ENCODE results near the gene MAPK12. TPM values are rescaled to one million over a fixed set of nuclear protein-coding genes. Genes with fewer than 3 reads are reported as not detected.

The MAPK12 gene
- total RNA-seq, 4 donors from 2014 or later: 10.1 to 18.4 (median 14.0) TPM

DNA sequence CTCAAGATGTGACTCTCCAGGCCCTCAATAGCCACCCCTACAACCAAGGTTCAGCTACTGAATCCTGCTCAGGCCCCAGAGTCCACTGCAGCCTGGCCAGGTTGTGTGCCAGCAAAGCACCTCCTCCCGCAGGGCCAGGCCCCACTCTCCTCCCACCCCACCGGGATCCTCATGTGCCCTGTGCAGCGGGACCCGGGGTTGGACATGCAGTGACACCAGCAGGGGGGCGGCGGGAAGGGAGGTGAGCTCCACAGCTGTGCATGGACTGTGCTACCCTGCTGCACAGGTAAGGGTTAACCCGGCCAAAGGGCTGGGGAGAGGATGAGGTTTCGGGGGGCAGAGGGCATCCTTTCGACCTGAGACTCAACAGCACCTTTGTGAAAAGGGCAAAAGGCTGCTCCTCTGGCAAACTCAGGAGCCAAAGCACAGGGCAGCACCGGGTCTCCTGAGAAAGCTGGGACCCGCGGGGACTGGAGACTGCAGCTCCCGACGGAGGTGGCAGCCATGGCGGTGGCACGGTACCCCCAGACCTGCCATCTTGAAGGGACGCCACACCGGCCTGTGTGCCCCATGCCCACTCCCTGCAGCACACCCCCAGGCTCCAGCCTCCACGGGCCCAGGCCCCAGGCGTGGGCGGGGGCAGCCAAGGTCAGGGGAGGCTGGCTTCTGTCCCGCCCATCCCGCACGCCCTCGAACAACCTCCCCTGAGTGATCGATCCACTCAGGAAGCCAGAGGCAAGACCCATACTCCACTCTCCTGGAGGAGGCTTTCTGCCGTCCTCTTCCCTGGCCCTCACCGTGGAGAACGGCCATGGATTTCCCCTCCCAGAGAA lies 35.4 kb upstream of the MAPK12 start:
- H3K4me3 ChIP-seq: no peak overlapping the region
- WGBS, 2 donors (ENCODE audit: low coverage in 1 of 2): 49 to 53% methylated on average over 4 to 8 of the region's 29 CpGs
- H3K27ac ChIP-seq: peak overlapping the region in 3 of 4 donors; percentile 39 to 90 (median 65)
- ATAC-seq: no peak
- no peaks in the 10 kb centered on the region for H3K9me3 ChIP-seq
- TF ChIP-seq, protein P1, sequence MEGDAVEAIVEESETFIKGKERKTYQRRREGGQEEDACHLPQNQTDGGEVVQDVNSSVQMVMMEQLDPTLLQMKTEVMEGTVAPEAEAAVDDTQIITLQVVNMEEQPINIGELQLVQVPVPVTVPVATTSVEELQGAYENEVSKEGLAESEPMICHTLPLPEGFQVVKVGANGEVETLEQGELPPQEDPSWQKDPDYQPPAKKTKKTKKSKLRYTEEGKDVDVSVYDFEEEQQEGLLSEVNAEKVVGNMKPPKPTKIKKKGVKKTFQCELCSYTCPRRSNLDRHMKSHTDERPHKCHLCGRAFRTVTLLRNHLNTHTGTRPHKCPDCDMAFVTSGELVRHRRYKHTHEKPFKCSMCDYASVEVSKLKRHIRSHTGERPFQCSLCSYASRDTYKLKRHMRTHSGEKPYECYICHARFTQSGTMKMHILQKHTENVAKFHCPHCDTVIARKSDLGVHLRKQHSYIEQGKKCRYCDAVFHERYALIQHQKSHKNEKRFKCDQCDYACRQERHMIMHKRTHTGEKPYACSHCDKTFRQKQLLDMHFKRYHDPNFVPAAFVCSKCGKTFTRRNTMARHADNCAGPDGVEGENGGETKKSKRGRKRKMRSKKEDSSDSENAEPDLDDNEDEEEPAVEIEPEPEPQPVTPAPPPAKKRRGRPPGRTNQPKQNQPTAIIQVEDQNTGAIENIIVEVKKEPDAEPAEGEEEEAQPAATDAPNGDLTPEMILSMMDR (IDR thresholded peaks at IDR 0.05): no peak
- TF ChIP-seq POLR2AphosphoS5 (IDR thresholded peaks at IDR 0.05) (no peak), POLR2A (IDR thresholded peaks at IDR 0.05) (no peak), EP300 (IDR thresholded peaks at IDR 0.05) (no peak)
- H3K4me1 ChIP-seq: peaks cover 0 to 100% (median 69%) of the 10 kb centered on the region in 3 donors
- no peaks in the 10 kb centered on the region for H3K36me3 ChIP-seq
- H3K27me3 ChIP-seq: no peaks in the 10 kb centered on the region

DNA sequence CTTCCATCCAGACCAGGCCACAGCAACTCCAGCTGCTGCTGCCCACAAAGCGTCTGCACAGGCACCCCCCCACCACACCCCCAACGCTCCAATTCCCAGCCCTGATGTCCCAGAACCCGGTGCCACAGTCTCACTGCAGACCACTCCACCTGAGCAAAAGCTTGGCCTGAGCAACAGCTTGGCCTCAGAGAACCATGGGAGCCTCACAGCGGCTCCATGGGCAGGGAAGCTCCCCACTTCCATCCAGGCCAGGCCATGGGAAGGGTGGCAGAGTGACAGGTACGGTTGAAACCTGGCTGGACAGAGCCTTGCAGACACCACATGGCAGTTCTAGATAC lies 32.8 kb upstream of the MAPK12 start:
- Histone ChIP-seq H3K27me3 (no peaks in the 10 kb centered on the region), H3K36me3 (peaks cover 0 to 23% of the 10 kb centered on the region in 2 donors), H3K4me1 (peaks cover 0 to 89% (median 43%) of the 10 kb centered on the region in 3 donors), H3K27ac (peak overlapping the region; percentile 80 to 91 (median 89)), H3K4me3 (peak overlapping the region in 1 of 2 donors; percentile 44), H3K9me3 (no peaks in the 10 kb centered on the region)
- WGBS, 2 donors (ENCODE audit: low coverage in 1 of 2): no CpG with 5 or more reads among the region's 5 CpGs
- no peak for ATAC-seq
- TF ChIP-seq, protein P1 (IDR thresholded peaks at IDR 0.05): no peak
- TF ChIP-seq EP300 (IDR thresholded peaks at IDR 0.05): no peak
- no peak for TF ChIP-seq POLR2A (IDR thresholded peaks at IDR 0.05)
- TF ChIP-seq POLR2AphosphoS5 (IDR thresholded peaks at IDR 0.05): no peak

DNA sequence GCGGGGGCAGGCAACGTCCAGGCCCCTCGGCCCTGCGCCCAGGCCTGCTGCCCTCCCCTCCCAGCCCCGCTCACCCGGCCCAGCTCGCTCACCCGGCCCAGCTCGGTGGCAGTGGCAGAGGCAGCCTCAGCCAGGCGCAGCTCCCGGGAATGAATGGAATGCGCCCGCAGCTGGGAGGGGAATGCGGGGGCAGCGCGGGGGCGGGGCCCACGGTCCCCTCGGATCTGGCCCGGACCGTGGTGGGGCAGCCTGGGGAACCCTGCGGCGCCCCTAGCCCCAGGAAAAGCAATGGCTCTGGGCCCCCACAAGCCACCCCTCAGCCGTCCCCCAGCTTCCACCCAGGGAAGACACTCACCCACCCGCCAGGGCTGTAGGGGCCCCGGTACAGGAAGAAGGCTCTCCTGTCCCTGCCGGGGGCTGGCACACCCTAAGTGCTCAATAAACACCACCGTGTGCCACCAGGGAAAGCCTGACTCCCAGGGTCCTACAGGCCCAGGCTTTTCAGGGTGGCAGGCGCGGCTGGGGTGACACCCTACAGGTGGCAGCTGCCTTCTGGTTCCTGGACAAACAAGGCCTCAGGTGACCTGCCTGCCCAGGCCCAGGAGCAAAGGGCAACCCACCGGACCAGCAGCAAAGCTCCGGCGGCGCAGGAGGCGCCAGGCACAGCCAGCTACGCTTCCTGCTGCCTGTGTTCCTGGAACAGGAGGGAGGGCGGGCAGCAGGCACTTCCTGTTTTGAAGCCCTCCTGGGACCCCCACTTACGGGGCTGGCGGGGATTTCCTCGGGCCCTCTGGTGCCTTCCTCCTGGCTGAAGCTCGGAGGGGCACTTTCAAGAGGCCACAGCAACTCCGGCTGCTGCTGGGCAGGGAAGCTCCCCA lies 32.2 kb upstream of the MAPK12 start:
- H3K9me3 ChIP-seq: no peaks in the 10 kb centered on the region
- H3K4me1 ChIP-seq: peaks cover 0 to 87% (median 37%) of the 10 kb centered on the region in 3 donors
- peak overlapping the region; percentile 5 to 44 for H3K4me3 ChIP-seq
- peak; percentile 90 for ATAC-seq
- no peaks in the 10 kb centered on the region for H3K27me3 ChIP-seq
- H3K27ac ChIP-seq: peak overlapping the region; percentile 80 to 91 (median 89)
- no peak for TF ChIP-seq EP300 (IDR thresholded peaks at IDR 0.05)
- TF ChIP-seq, protein P1 (IDR thresholded peaks at IDR 0.05): peak in 1 of 4 experiments; percentile 5
- TF ChIP-seq POLR2A (IDR thresholded peaks at IDR 0.05): peak in 1 of 2 donors; percentile 14
- TF ChIP-seq POLR2AphosphoS5 (IDR thresholded peaks at IDR 0.05): peak; percentile 64
- peaks cover 0 to 29% of the 10 kb centered on the region in 2 donors for H3K36me3 ChIP-seq
- no CpG with 5 or more reads among the region's 42 CpGs for WGBS, 2 donors (ENCODE audit: low coverage in 1 of 2)

DNA sequence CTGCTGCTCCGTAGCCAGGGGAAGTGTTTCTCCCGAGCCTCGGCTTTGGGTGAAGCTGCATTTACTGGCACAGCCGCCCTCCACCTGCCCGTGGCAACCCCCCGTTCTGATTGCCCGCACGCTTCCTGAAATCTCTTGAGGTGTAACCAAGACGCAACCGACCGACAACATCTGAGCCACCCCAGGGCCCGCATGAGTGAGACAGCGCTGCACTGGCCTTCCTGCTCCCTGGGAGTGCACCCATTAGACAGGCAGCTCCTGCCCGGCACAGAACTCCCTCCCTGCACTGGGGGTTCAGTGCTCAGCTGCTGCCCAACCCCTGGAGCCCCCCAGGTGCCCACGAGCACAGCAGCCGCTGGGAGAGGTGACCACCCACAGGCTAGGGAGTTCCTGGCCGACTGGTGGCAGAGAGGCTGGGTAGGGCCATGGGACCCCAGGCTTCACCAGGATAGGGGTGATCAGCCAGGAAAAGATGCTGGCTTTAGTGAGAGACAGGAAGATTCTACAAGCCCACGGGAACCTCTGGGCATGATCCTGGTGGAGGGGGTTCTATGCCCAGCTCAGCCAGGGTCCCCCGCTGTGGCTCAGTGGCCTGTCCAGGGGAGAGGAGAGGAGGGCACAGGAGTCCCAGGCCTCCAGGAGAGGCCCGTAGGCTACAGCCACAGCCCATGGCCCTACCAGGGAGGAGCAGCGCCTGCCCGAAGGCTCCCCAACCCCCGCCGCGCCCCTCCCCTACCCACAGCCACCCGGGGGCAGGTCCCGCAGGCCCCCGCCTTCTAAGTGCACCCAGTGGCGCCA lies 31.4 kb upstream of the MAPK12 start:
- no peak for ATAC-seq
- TF ChIP-seq EP300 (IDR thresholded peaks at IDR 0.05) (no peak), POLR2AphosphoS5 (IDR thresholded peaks at IDR 0.05) (no peak), POLR2A (IDR thresholded peaks at IDR 0.05) (no peak)
- TF ChIP-seq, protein P1 (IDR thresholded peaks at IDR 0.05): no peak
- 20% methylated on average over 1 of the region's 29 CpGs; no CpG with 5 or more reads in 1 of the 2 donors for WGBS, 2 donors (ENCODE audit: low coverage in 1 of 2)
- Histone ChIP-seq H3K9me3 (no peaks in the 10 kb centered on the region), H3K27ac (peak overlapping the region; percentile 80 to 91 (median 89)), H3K4me3 (peak overlapping the region; percentile 5 to 44), H3K4me1 (peaks cover 0 to 87% (median 30%) of the 10 kb centered on the region in 3 donors), H3K27me3 (no peaks in the 10 kb centered on the region), H3K36me3 (peaks cover 0 to 37% of the 10 kb centered on the region in 2 donors)
